H1 (cell line): ENCODE data around the gene ERAP2. TPM values are rescaled to one million over a fixed set of nuclear protein-coding genes. Genes with fewer than 3 reads are reported as not detected.

Source experiments
- ASH2L ChIP-seq: fragments of 200-600, 300-600 bp; sonication (generic); IDR thresholded peaks from one replicate; pipeline ENCODE4 v1.7.1; 2017; ENCODE audit warnings: low read length
- BRCA1 ChIP-seq: IDR thresholded peaks from 2 replicates; pipeline ENCODE4 v1.6.1; 2012; ENCODE audit warnings: low read depth, low read length, improper control_type of control experiment
- CBX8 ChIP-seq: fragments of 300-800, 300-1000 bp; sonication (generic); IDR thresholded peaks from 2 replicates; pipeline ENCODE4 v1.7.1; 2016; ENCODE audit warnings: low read depth, low read length, borderline replicate concordance
- CEBPB ChIP-seq: IDR thresholded peaks from 2 replicates; pipeline ENCODE4 v1.6.1; 2012; ENCODE audit warnings: low read depth, low read length
- KDM5A ChIP-seq: fragments of 200-600 bp; IDR thresholded peaks from 2 replicates; pipeline ENCODE4 v1.7.1; 2012; ENCODE audit warnings: mild to moderate bottlenecking, low read length, inconsistent platforms, mixed read lengths
- polyA plus RNA-seq, 7 experiments: library from polyadenylated mRNA; depleted of rRNA in 3 of 7; stranded (reverse) in 5 of 7; unstranded in 2 of 7; fragments of >200 nt in 5 of 7; fragments of 200-250 nt in 2 of 7; gene quantifications; 1 replicate in 5 of 7; 2 replicates in 1 of 7; 4 replicates in 1 of 7; pipeline versions ENCODE4 v1.2.1 to v1.2.3, GENCODE V29; 2011 to 2013; ENCODE audit warnings: missing spikeins in 2 of 7, mixed read lengths in 2 of 7
- total RNA-seq: library from RNA; stranded (reverse); fragmentation: NEBNext Ultra II Directional; extraction: Animal tissue kit (Norgen Biotek cat#: 25700); gene quantifications from 2 replicates; pipeline ENCODE4 v1.2.1, GENCODE V29; 2021
- TF ChIP-seq, protein P1 (sequence below): IDR thresholded peaks from 2 replicates; pipeline ENCODE4 v1.6.1; 2012; ENCODE audit warnings: low read length, inconsistent platforms

ERAP2 gene
- total and polyA plus RNA-seq, 2 of the 8 experiments (the other 6 are each of a cell fraction or from before 2014, with no cell fraction given) = 0.14 TPM; not detected in 1

DNA sequence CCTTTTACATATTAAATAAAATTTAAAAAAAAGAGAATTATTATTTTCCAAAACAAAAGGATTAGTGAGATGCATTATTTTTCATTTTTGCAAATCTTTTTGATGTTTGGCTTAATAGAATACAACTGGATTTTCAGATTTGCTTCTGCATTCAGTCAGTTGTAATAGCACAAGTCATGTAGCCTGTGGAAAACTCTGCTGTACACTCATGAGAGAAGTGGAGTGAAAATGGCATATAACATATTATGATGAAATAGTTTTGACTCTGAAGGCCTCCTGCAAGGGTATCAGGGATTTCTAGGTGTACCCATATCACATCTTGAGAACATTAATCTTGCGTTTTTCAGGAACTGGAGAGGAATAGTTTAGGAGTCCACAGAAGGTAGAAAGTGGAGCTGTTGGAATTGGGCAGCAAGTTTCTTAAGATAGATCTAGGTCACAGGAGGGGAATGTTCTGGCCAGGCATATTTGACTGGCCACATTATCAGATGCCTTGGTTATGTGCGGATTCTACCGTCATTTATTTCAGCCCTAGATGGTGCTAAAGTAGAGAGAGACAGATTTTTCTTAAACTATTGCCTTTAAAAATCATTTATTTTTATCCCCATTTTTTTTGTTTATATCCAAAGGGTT lies 75.9 kb downstream of the ERAP2 start (continued):
- no peak for TF ChIP-seq KDM5A
- no peak for TF ChIP-seq ASH2L
- TF ChIP-seq CBX8 = no peak
- TF ChIP-seq, protein P1, sequence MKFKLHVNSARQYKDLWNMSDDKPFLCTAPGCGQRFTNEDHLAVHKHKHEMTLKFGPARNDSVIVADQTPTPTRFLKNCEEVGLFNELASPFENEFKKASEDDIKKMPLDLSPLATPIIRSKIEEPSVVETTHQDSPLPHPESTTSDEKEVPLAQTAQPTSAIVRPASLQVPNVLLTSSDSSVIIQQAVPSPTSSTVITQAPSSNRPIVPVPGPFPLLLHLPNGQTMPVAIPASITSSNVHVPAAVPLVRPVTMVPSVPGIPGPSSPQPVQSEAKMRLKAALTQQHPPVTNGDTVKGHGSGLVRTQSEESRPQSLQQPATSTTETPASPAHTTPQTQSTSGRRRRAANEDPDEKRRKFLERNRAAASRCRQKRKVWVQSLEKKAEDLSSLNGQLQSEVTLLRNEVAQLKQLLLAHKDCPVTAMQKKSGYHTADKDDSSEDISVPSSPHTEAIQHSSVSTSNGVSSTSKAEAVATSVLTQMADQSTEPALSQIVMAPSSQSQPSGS = no peak
- no peak for TF ChIP-seq CEBPB
- TF ChIP-seq BRCA1 = no peak
